ENCODE results near the gene CEP76.
A peak's percentile ranks its signal among the peaks of the same experiment; 100 is the strongest.

The CEP76 gene

GRCh38 chr18:12749121-12749520 is 46.6 kb upstream of the CEP76 start:
- Histone ChIP-seq H3K27ac (ENCODE audit: low read depth, low read length) (no peak overlapping the region), H3K27me3 (ENCODE audit: insufficient read depth, low read length, poor library complexity) (no peaks in the 10 kb centered on the region), H2AK5ac (ENCODE audit: low read length) (no peak overlapping the region), H3K4me1 (ENCODE audit: control insufficient read depth, low read depth, low read length) (no peaks in the 10 kb centered on the region), H3K4me2 (ENCODE audit: low read length) (no peak overlapping the region), H3K36me3 (ENCODE audit: control insufficient read depth, insufficient read depth, low read length) (no peaks in the 10 kb centered on the region), H4K5ac (ENCODE audit: low read length) (no peak overlapping the region), H3K4me3 (ENCODE audit: low read length) (no peak overlapping the region), H2BK15ac (replicated peaks; ENCODE audit: low read depth) (no peak overlapping the region), H3K79me2 (ENCODE audit: control insufficient read depth, insufficient read depth, low read length) (no peaks in the 10 kb centered on the region), H3K23ac (ENCODE audit: low read length) (no peak overlapping the region), H4K8ac (ENCODE audit: low read depth, low read length) (no peak overlapping the region), H3K4ac (ENCODE audit: low read depth, low read length) (no peak overlapping the region), H3K79me1 (ENCODE audit: low read length) (no peaks in the 10 kb centered on the region), H2BK5ac (ENCODE audit: low read length) (no peak overlapping the region), H3K9ac (ENCODE audit: low read length) (no peak overlapping the region), H3K18ac (ENCODE audit: low read length) (no peak overlapping the region), H2BK120ac (ENCODE audit: low read depth, low read length) (no peak overlapping the region), H3K56ac (ENCODE audit: low read length) (no peak overlapping the region)
- no CpG with 5 or more reads among the region's 13 CpGs for WGBS (ENCODE audit: extremely low coverage, insufficient coverage, low lambda C conversion rate)
- no peak for DNase-seq

- no CpG with 5 or more reads among the region's 5 CpGs for WGBS (ENCODE audit: extremely low coverage, insufficient coverage, low lambda C conversion rate)
- Histone ChIP-seq H2BK120ac (ENCODE audit: low read depth, low read length) (no peak overlapping the region), H3K9ac (ENCODE audit: low read length) (no peak overlapping the region), H3K27ac (ENCODE audit: low read depth, low read length) (no peak overlapping the region), H4K5ac (ENCODE audit: low read length) (no peak overlapping the region), H2AK5ac (ENCODE audit: low read length) (no peak overlapping the region), H3K4me3 (ENCODE audit: low read length) (no peak overlapping the region), H3K23ac (ENCODE audit: low read length) (no peak overlapping the region), H3K27me3 (ENCODE audit: insufficient read depth, low read length, poor library complexity) (no peaks in the 10 kb centered on the region), H3K18ac (ENCODE audit: low read length) (no peak overlapping the region), H2BK15ac (replicated peaks; ENCODE audit: low read depth) (no peak overlapping the region), H2BK5ac (ENCODE audit: low read length) (no peak overlapping the region), H3K4ac (ENCODE audit: low read depth, low read length) (no peak overlapping the region), H3K36me3 (ENCODE audit: control insufficient read depth, insufficient read depth, low read length) (no peaks in the 10 kb centered on the region), H3K79me1 (ENCODE audit: low read length) (no peaks in the 10 kb centered on the region), H3K4me2 (ENCODE audit: low read length) (no peak overlapping the region), H4K8ac (ENCODE audit: low read depth, low read length) (no peak overlapping the region), H3K4me1 (ENCODE audit: control insufficient read depth, low read depth, low read length) (no peaks in the 10 kb centered on the region), H3K56ac (ENCODE audit: low read length) (no peak overlapping the region), H3K79me2 (ENCODE audit: control insufficient read depth, insufficient read depth, low read length) (no peaks in the 10 kb centered on the region)
- DNase-seq, result no peak
These were observed 46.1 kb upstream of the CEP76 start for GRCh38 chr18:12748671-12749070.

GRCh38 chr18:12747530-12748315 is 45.2 kb upstream of the CEP76 start:
- no peak overlapping the region for H3K4ac ChIP-seq (ENCODE audit: low read depth, low read length)
- no peaks in the 10 kb centered on the region for H3K79me1 ChIP-seq (ENCODE audit: low read length)
- H3K4me2 ChIP-seq (ENCODE audit: low read length), result no peak overlapping the region
- H3K4me1 ChIP-seq (ENCODE audit: control insufficient read depth, low read depth, low read length), result no peaks in the 10 kb centered on the region
- H2BK5ac ChIP-seq (ENCODE audit: low read length), result no peak overlapping the region
- H2AK5ac ChIP-seq (ENCODE audit: low read length), result no peak overlapping the region
- no peak overlapping the region for H4K8ac ChIP-seq (ENCODE audit: low read depth, low read length)
- H3K18ac ChIP-seq (ENCODE audit: low read length), result no peak overlapping the region
- H3K27ac ChIP-seq (ENCODE audit: low read depth, low read length), result no peak overlapping the region
- DNase-seq, result no peak
- no peaks in the 10 kb centered on the region for H3K79me2 ChIP-seq (ENCODE audit: control insufficient read depth, insufficient read depth, low read length)
- no CpG with 5 or more reads among the region's 8 CpGs for WGBS (ENCODE audit: extremely low coverage, insufficient coverage, low lambda C conversion rate)
- no peaks in the 10 kb centered on the region for H3K27me3 ChIP-seq (ENCODE audit: insufficient read depth, low read length, poor library complexity)
- H3K9ac ChIP-seq (ENCODE audit: low read length), result no peak overlapping the region
- no peak overlapping the region for H2BK15ac ChIP-seq (replicated peaks; ENCODE audit: low read depth)
- H3K23ac ChIP-seq (ENCODE audit: low read length), result no peak overlapping the region
- H2BK120ac ChIP-seq (ENCODE audit: low read depth, low read length), result no peak overlapping the region
- no peak overlapping the region for H4K5ac ChIP-seq (ENCODE audit: low read length)
- H3K4me3 ChIP-seq (ENCODE audit: low read length), result no peak overlapping the region
- no peak overlapping the region for H3K56ac ChIP-seq (ENCODE audit: low read length)
- H3K36me3 ChIP-seq (ENCODE audit: control insufficient read depth, insufficient read depth, low read length), result no peaks in the 10 kb centered on the region

- H3K4me2 ChIP-seq (ENCODE audit: low read length), result no peak overlapping the region
- no peak overlapping the region for H2BK15ac ChIP-seq (replicated peaks; ENCODE audit: low read depth)
- no peaks in the 10 kb centered on the region for H3K79me2 ChIP-seq (ENCODE audit: control insufficient read depth, insufficient read depth, low read length)
- H4K8ac ChIP-seq (ENCODE audit: low read depth, low read length), result no peak overlapping the region
- H3K79me1 ChIP-seq (ENCODE audit: low read length), result no peaks in the 10 kb centered on the region
- no peaks in the 10 kb centered on the region for H3K36me3 ChIP-seq (ENCODE audit: control insufficient read depth, insufficient read depth, low read length)
- H2BK5ac ChIP-seq (ENCODE audit: low read length), result no peak overlapping the region
- no peaks in the 10 kb centered on the region for H3K4me1 ChIP-seq (ENCODE audit: control insufficient read depth, low read depth, low read length)
- H3K27me3 ChIP-seq (ENCODE audit: insufficient read depth, low read length, poor library complexity), result no peaks in the 10 kb centered on the region
- H2AK5ac ChIP-seq (ENCODE audit: low read length), result no peak overlapping the region
- no peak overlapping the region for H3K27ac ChIP-seq (ENCODE audit: low read depth, low read length)
- H3K4me3 ChIP-seq (ENCODE audit: low read length), result no peak overlapping the region
- WGBS (ENCODE audit: extremely low coverage, insufficient coverage, low lambda C conversion rate), result no CpG with 5 or more reads among the region's 7 CpGs
- H3K4ac ChIP-seq (ENCODE audit: low read depth, low read length), result no peak overlapping the region
- no peak overlapping the region for H3K56ac ChIP-seq (ENCODE audit: low read length)
- H4K5ac ChIP-seq (ENCODE audit: low read length), result no peak overlapping the region
- no peak for DNase-seq
- no peak overlapping the region for H2BK120ac ChIP-seq (ENCODE audit: low read depth, low read length)
- no peak overlapping the region for H3K23ac ChIP-seq (ENCODE audit: low read length)
- H3K9ac ChIP-seq (ENCODE audit: low read length), result no peak overlapping the region
- no peak overlapping the region for H3K18ac ChIP-seq (ENCODE audit: low read length)
These were observed 42.7 kb upstream of the CEP76 start for GRCh38 chr18:12745095-12745795.

- H2BK15ac ChIP-seq (replicated peaks; ENCODE audit: low read depth), result no peak overlapping the region
- no peak overlapping the region for H3K23ac ChIP-seq (ENCODE audit: low read length)
- DNase-seq, result peak; percentile 28
- H3K4me1 ChIP-seq (ENCODE audit: control insufficient read depth, low read depth, low read length), result no peaks in the 10 kb centered on the region
- H3K56ac ChIP-seq (ENCODE audit: low read length), result no peak overlapping the region
- no peaks in the 10 kb centered on the region for H3K36me3 ChIP-seq (ENCODE audit: control insufficient read depth, insufficient read depth, low read length)
- no peaks in the 10 kb centered on the region for H3K79me1 ChIP-seq (ENCODE audit: low read length)
- no peak overlapping the region for H2BK120ac ChIP-seq (ENCODE audit: low read depth, low read length)
- no peaks in the 10 kb centered on the region for H3K79me2 ChIP-seq (ENCODE audit: control insufficient read depth, insufficient read depth, low read length)
- no peak overlapping the region for H3K4ac ChIP-seq (ENCODE audit: low read depth, low read length)
- H2BK5ac ChIP-seq (ENCODE audit: low read length), result no peak overlapping the region
- H3K9ac ChIP-seq (ENCODE audit: low read length), result no peak overlapping the region
- no peak overlapping the region for H2AK5ac ChIP-seq (ENCODE audit: low read length)
- H3K4me3 ChIP-seq (ENCODE audit: low read length), result no peak overlapping the region
- no peak overlapping the region for H4K8ac ChIP-seq (ENCODE audit: low read depth, low read length)
- WGBS (ENCODE audit: extremely low coverage, insufficient coverage, low lambda C conversion rate), result no CpG with 5 or more reads among the region's 2 CpGs
- H4K5ac ChIP-seq (ENCODE audit: low read length), result no peak overlapping the region
- H3K27ac ChIP-seq (ENCODE audit: low read depth, low read length), result no peak overlapping the region
- no peak overlapping the region for H3K18ac ChIP-seq (ENCODE audit: low read length)
- H3K4me2 ChIP-seq (ENCODE audit: low read length), result no peak overlapping the region
- H3K27me3 ChIP-seq (ENCODE audit: insufficient read depth, low read length, poor library complexity), result no peaks in the 10 kb centered on the region
These were observed 41.6 kb upstream of the CEP76 start for GRCh38 chr18:12744103-12744502.
